ENCODE data around the gene ZNF415. TPM values are rescaled to one million over a fixed set of nuclear protein-coding genes. Genes with fewer than 3 reads are reported as not detected.

ZNF415 gene
- polyA plus RNA-seq (2011; rRNA removed): not detected in 2 replicates
- polyA plus RNA-seq (2012; cell fraction: cytosol; rRNA removed): not detected in 2 replicates
- not detected in 2 replicates for polyA plus RNA-seq (2012; cell fraction: nucleus; rRNA removed)
- polyA plus RNA-seq (2017; fragmentation: RNase III; extraction: RNeasy Plus Mini Kit Qiagen cat#74134 plus additional on column Dnase treatment): not detected in 3 replicates
- not detected in 2 replicates for polyA minus RNA-seq (2011; rRNA and poly(A)+ RNA removed)

GRCh38 chr19:53132141-53132991, at the start of gene ZNF415:
TSS of gene ZNF415 (minus strand) at chr19:53132910. CDS start at chr19:53122676, 10,234 bp downstream.
- H3K4me3 ChIP-seq: no peak within 1 kb of the TSS
- CTCF ChIA-PET: no interaction called here

GRCh38 chr19:53182202-53182601, 49.5 kb upstream of the ZNF415 start:
- DNase-seq (ENCODE audit: low read depth in 1 of 2, low spot score in 1 of 2) (no peak), ATAC-seq (no peak), FAIRE-seq (no peak)
- WGBS (ENCODE audit: missing lambda C conversion rate): 41% methylated on average over 10 of the region's 10 CpGs
- Histone ChIP-seq H3K4me2 (no peak overlapping the region), H3K27ac (no peak overlapping the region), H3K9me3 (peaks cover 63% of the 10 kb centered on the region), H3K4me3 (no peak overlapping the region), H3K4me1 (no peaks in the 10 kb centered on the region)
- TF ChIP-seq RNF2 (IDR thresholded peaks at IDR 0.05; ENCODE audit: borderline replicate concordance, low read depth): no peak
- TF ChIP-seq FOSB (CRISPR knock-in tag; IDR thresholded peaks at IDR 0.05): no peak
- no peak for TF ChIP-seq CHD2 (IDR thresholded peaks at IDR 0.05; ENCODE audit: low read length, partially characterized antibody)
- TF ChIP-seq HOXA7 (CRISPR knock-in tag; IDR thresholded peaks at IDR 0.05): no peak
- no peak for TF ChIP-seq E2F6 (IDR thresholded peaks at IDR 0.05; ENCODE audit: borderline replicate concordance, low read depth)
- no peak for TF ChIP-seq EHMT2 (IDR thresholded peaks at IDR 0.05; ENCODE audit: low read depth)
- no peak for TF ChIP-seq MYC (IDR thresholded peaks at IDR 0.05; ENCODE audit: borderline replicate concordance, low read length)
- TF ChIP-seq ZNF302 (CRISPR knock-in tag; IDR thresholded peaks at IDR 0.05): no peak
- no peak for TF ChIP-seq USF2 (IDR thresholded peaks at IDR 0.05)
- no peak for TF ChIP-seq SREBF2 (IDR thresholded peaks at IDR 0.05)
- POLR2A ChIA-PET: no interaction called here
- CTCF ChIA-PET: interaction anchor here (0.6 to 1.3 kb wide), 3 partner anchors 13 to 1842 kb away, joined by 3 to 4 read pairs (median 3); no protein-coding TSS in a partner anchor

More at GRCh38 chr19:53132141-53132991, at the start of gene ZNF415:
- H3K4me2 ChIP-seq: no peak within 1 kb of the TSS
- no peak for FAIRE-seq
- POLR2A ChIA-PET: no interaction called here
- no peak within 1 kb of the TSS for H3K27ac ChIP-seq
- ATAC-seq: no peak
- H3K4me1 ChIP-seq: no peaks in the 10 kb centered on the region
- TF ChIP-seq HMGXB4 (CRISPR knock-in tag; IDR thresholded peaks at IDR 0.05; ENCODE audit: borderline replicate concordance) (no peak), BHLHE40 (IDR thresholded peaks at IDR 0.05; ENCODE audit: low read depth, low read length) (no peak), MAZ (IDR thresholded peaks at IDR 0.05; ENCODE audit: borderline replicate concordance, low read depth, low read length) (no peak), NFE2L2 (conservative IDR thresholded peaks at IDR 0.05; ENCODE audit: low read length) (no peak), ELK1 (IDR thresholded peaks at IDR 0.05; ENCODE audit: low read depth, low read length) (no peak), MYC (IDR thresholded peaks at IDR 0.05; ENCODE audit: borderline replicate concordance, low read length) (no peak), HDAC2 (IDR thresholded peaks at IDR 0.05) (no peak), RFX5 (IDR thresholded peaks at IDR 0.05) (no peak)
- WGBS (ENCODE audit: missing lambda C conversion rate): 23% methylated on average over 39 of the region's 51 CpGs
- H3K9me3 ChIP-seq: peaks cover 56% of the 10 kb centered on the region
- no peak for DNase-seq (ENCODE audit: low read depth in 1 of 2, low spot score in 1 of 2)
